SK-N-MC (cell line): Measurements from ENCODE around the gene SLC7A10.

Source experiments
- DNase-seq: peaks from one replicate; pipeline ENCODE4 v3.0.0-alpha.2; 2011; ENCODE audit warnings: low read depth, low spot score
- H3K27ac ChIP-seq: fragments of 200-600 bp; sonication (generic); 2 replicates; pipeline ENCODE4 v1.5.1; 2016; ENCODE audit warnings: mixed run types
- H3K36me3 ChIP-seq: fragments of 200-600 bp; sonication (generic); 2 replicates; pipeline ENCODE4 v1.6.1; 2017; ENCODE audit warnings: antibody characterized with exemption, low read length, mixed read lengths; ENCODE audit not compliant: insufficient read depth
- H3K4me3 ChIP-seq: fragments of 200-600 bp; sonication (generic); 2 replicates; pipeline ENCODE4 v1.5.1; 2016
- H3K9ac ChIP-seq: fragments of 200-600 bp; sonication (generic); 2 replicates; pipeline ENCODE4 v1.8.0; 2017; ENCODE audit warnings: mixed run types, mixed read lengths; ENCODE audit not compliant: insufficient read length
- H3K9me3 ChIP-seq: fragments of 200-600 bp; sonication (generic); 2 replicates; pipeline ENCODE4 v1.6.1; 2017; ENCODE audit warnings: low read depth, mild to moderate bottlenecking, antibody characterized with exemption, low read length, moderate library complexity, mixed read lengths
- EZH2 ChIP-seq: fragments of 200-600 bp; sonication (generic); IDR thresholded peaks from one replicate; pipeline ENCODE4 v1.6.1; 2017; ENCODE audit warnings: antibody characterized with exemption
- FOXP2 ChIP-seq: optimal IDR thresholded peaks from 2 replicates; pipeline ENCODE3; 2011; ENCODE audit warnings: mild to moderate bottlenecking, moderate library complexity; ENCODE audit not compliant: insufficient read depth; ENCODE audit errors: extremely low read length, control extremely low read depth
- POLR2AphosphoS5 ChIP-seq: IDR thresholded peaks from 2 replicates; pipeline ENCODE4 v1.6.1; 2012; ENCODE audit warnings: mild to moderate bottlenecking, low read depth, low read length, borderline replicate concordance

SLC7A10 gene

DNA sequence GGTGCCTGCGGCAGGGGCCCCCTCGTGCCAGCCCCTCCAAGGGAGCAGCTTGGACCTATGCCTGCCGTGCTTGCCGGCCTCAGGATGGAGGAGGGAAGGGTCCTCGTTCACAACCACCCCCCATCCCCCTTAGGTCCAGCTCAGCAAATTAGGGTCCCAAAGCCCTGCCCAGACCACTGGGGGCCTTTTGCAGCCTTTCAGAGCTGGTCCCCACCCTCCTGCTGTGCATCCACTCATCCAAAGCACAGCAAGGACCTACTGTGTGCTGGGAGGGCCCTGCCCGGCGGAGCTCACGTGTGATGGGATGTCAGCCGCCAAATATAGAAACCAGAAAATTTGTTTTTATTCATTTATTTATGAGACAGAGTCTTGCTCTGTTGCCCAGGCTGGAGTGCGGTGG lies 16.5 kb upstream of the SLC7A10 start:
- H3K9me3 ChIP-seq = no peaks in the 10 kb centered on the region
- TF ChIP-seq EZH2 = no peak
- no peak for TF ChIP-seq FOXP2
- TF ChIP-seq POLR2AphosphoS5 = no peak
- no peak overlapping the region for H3K27ac ChIP-seq
- no peaks in the 10 kb centered on the region for H3K36me3 ChIP-seq
- no peak for DNase-seq
- no peak overlapping the region for H3K9ac ChIP-seq
- H3K4me3 ChIP-seq = no peak overlapping the region

- TF ChIP-seq POLR2AphosphoS5 (no peak), FOXP2 (no peak), EZH2 (no peak)
- Histone ChIP-seq H3K9ac (no peak overlapping the region), H3K27ac (no peak overlapping the region), H3K9me3 (no peaks in the 10 kb centered on the region), H3K36me3 (no peaks in the 10 kb centered on the region), H3K4me3 (no peak overlapping the region)
- DNase-seq = no peak
Measured at GRCh38 chr19:33241530-33242101, 16.0 kb upstream of the SLC7A10 start.

DNA sequence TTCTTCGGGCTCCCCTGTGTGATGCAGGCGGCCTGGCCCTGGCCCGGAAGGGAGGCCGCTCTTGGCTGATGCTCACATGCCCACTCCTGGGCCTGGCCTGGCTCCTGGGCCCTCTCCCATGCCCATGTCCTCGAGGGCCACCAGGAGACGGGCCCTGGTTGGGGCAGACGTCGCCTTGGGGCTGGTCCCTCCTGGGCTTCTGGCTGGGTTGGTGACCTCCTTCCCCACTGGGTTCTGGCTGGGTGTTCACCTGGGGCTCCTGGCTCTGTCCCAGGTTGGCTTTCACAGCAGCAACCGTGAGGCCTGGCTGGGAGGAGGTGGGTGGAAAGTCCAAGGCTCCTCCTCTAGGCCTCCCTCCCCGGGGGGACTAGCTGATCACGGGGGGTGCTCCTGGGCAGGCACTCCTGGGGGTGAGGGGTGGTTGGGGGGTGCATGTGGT lies 15.5 kb upstream of the SLC7A10 start:
- H3K9me3 ChIP-seq = no peaks in the 10 kb centered on the region
- no peak for DNase-seq
- H3K9ac ChIP-seq = no peak overlapping the region

GRCh38 chr19:33240181-33240771 lies 14.6 kb upstream of the SLC7A10 start:
- H3K9me3 ChIP-seq = no peaks in the 10 kb centered on the region
- TF ChIP-seq EZH2 (no peak), FOXP2 (no peak), POLR2AphosphoS5 (no peak)
- H3K36me3 ChIP-seq = no peaks in the 10 kb centered on the region
- no peak overlapping the region for H3K9ac ChIP-seq
- H3K27ac ChIP-seq = no peak overlapping the region
- DNase-seq = no peak
- no peak overlapping the region for H3K4me3 ChIP-seq

More for the DNA sequence above, 15.5 kb upstream of the SLC7A10 start:
- Histone ChIP-seq H3K4me3 (no peak overlapping the region), H3K27ac (no peak overlapping the region), H3K36me3 (no peaks in the 10 kb centered on the region)
- no peak for TF ChIP-seq POLR2AphosphoS5
- no peak for TF ChIP-seq FOXP2
- TF ChIP-seq EZH2 = no peak

DNA sequence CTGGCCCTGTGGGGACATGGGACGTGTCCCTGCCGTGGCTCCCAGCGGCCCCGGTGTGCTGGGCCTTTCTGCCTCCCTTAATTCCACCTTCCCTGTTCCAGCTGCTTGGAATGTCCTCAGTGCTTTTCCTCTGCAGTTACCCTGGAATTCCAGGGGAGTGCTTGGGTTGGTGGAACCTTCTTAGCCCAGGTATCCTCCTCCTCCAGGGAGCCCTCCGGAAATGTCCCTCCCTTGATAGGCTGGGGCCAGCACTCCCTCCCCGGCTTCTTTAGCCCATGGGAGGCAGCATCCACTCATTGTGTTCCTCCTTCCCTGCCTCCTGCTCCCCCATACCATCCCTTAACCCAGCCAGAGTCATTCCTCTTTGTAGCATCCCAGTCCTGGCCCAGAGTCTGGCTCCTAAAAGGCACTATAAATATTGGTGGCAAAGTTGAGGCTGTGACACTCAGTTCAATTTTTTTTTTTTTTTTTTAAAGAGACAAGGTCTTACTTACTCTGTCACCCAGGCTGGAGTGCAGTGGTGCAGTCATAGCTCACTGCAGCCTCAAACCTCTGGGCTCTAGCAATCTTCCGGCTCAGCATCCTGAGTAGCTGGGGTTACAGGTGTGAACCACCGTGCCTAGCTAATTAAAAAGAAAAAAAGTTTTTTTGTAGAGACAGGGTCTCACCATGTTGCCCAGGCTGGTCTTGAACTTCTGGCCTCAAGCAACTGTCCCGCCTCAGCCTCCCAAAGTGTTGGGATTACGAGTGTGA lies 13.7 kb upstream of the SLC7A10 start:
- TF ChIP-seq POLR2AphosphoS5 (no peak), EZH2 (no peak), FOXP2 (no peak)
- Histone ChIP-seq H3K36me3 (no peaks in the 10 kb centered on the region), H3K4me3 (no peak overlapping the region), H3K27ac (no peak overlapping the region), H3K9ac (no peak overlapping the region), H3K9me3 (no peaks in the 10 kb centered on the region)
- DNase-seq = no peak

GRCh38 chr19:33238481-33239149 lies 13.0 kb upstream of the SLC7A10 start:
- H3K4me3 ChIP-seq = no peak overlapping the region
- H3K36me3 ChIP-seq = no peaks in the 10 kb centered on the region
- TF ChIP-seq POLR2AphosphoS5 (no peak), FOXP2 (no peak), EZH2 (no peak)
- no peak overlapping the region for H3K9ac ChIP-seq
- no peaks in the 10 kb centered on the region for H3K9me3 ChIP-seq
- DNase-seq = no peak
- H3K27ac ChIP-seq = no peak overlapping the region

GRCh38 chr19:33236696-33237390 lies 11.2 kb upstream of the SLC7A10 start:
- no peak overlapping the region for H3K9ac ChIP-seq
- H3K27ac ChIP-seq = no peak overlapping the region
- no peak overlapping the region for H3K4me3 ChIP-seq
- H3K36me3 ChIP-seq = no peaks in the 10 kb centered on the region
- no peak for TF ChIP-seq POLR2AphosphoS5
- no peak for TF ChIP-seq FOXP2
- no peak for TF ChIP-seq EZH2
- DNase-seq = no peak
- no peaks in the 10 kb centered on the region for H3K9me3 ChIP-seq

DNA sequence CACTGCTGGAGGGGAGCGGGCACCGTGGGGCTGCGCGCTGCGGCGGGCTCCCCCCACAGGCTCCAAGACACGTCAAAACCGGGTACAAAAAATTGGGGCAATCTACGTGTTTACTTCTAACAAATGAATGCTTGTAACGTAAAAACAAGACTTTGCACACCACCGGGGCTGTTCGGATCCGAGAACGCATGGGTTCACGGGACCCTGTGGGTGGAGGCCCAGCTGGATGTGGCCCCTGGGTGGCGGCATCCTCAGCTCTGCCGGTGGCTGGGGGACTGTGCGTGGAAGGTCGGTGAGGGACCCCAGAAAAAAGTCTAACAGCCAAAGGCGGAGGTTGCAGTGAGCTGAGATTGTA lies 10.3 kb upstream of the SLC7A10 start:
- H3K27ac ChIP-seq = no peak overlapping the region
- H3K4me3 ChIP-seq = no peak overlapping the region
- H3K9ac ChIP-seq = no peak overlapping the region
- DNase-seq = no peak
- no peaks in the 10 kb centered on the region for H3K9me3 ChIP-seq
- no peaks in the 10 kb centered on the region for H3K36me3 ChIP-seq
- TF ChIP-seq POLR2AphosphoS5 (no peak), EZH2 (no peak), FOXP2 (no peak)
